Central memory CD8-positive, alpha-beta T cell (primary cell): ENCODE results near the gene F10.

Experiments used
- ATAC-seq: fragments of 150-1000 bp; cut with Tn5 transposase; replicated peaks from 2 replicates; pipeline ENCODE4 v1.10.0; 2022; ENCODE audit warnings: mild to moderate bottlenecking, moderate FRiP score, moderate number of reproducible peaks; ENCODE audit not compliant: poor library complexity, severe bottlenecking; ENCODE audit errors: extremely low read depth
- DNase-seq, 2 donors: peaks; one replicate each; pipeline ENCODE4 v3.0.0; 2021; ENCODE audit warnings: low spot score in 2 of 2
- H3K27ac Mint-ChIP-seq: one replicate; pipeline ENCODE4 v1.8.0; 2022; ENCODE audit warnings: low read depth, mild to moderate bottlenecking, moderate library complexity, mixed read lengths
- H3K27me3 Mint-ChIP-seq: one replicate; pipeline ENCODE4 v1.8.0; 2022; ENCODE audit warnings: mixed read lengths
- H3K36me3 Mint-ChIP-seq: one replicate; pipeline ENCODE4 v1.8.0; 2022; ENCODE audit warnings: mild to moderate bottlenecking, moderate library complexity, mixed read lengths; ENCODE audit not compliant: insufficient read depth
- H3K4me1 Mint-ChIP-seq: one replicate; pipeline ENCODE4 v1.8.0; 2022; ENCODE audit warnings: mixed read lengths
- H3K4me3 Mint-ChIP-seq: one replicate; pipeline ENCODE4 v1.8.0; 2022; ENCODE audit warnings: mild to moderate bottlenecking, moderate library complexity, mixed read lengths
- H3K9me3 Mint-ChIP-seq: one replicate; pipeline ENCODE4 v1.8.0; 2022; ENCODE audit warnings: mixed read lengths

F10 gene

DNA sequence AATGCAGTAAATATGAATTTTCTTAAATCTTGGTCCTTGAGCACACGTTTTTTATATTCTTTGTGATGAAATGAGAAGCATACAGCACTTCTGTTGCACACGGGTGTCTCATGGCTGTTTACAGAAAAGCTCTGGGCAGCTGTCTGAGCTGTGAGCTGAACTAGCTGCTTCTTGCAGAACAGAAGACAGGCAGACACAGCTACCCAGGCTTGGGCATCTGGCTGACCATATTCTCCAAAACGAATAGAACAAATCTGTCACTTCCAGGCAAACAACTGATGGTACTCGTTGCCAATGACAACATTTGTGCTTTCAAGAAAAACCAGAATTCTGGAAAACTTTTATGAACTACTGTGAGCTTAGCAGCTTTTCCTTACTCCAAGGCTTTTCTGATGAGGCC lies 69.7 kb downstream of the F10 start:
- Mint-ChIP-seq H3K4me3 (no peak overlapping the region), H3K27me3 (no peaks in the 10 kb centered on the region), H3K27ac (no peak overlapping the region), H3K4me1 (peaks cover 15% of the 10 kb centered on the region), H3K9me3 (no peaks in the 10 kb centered on the region), H3K36me3 (peaks cover 63% of the 10 kb centered on the region)
- ATAC-seq, result no peak
- DNase-seq, result no peak

DNA sequence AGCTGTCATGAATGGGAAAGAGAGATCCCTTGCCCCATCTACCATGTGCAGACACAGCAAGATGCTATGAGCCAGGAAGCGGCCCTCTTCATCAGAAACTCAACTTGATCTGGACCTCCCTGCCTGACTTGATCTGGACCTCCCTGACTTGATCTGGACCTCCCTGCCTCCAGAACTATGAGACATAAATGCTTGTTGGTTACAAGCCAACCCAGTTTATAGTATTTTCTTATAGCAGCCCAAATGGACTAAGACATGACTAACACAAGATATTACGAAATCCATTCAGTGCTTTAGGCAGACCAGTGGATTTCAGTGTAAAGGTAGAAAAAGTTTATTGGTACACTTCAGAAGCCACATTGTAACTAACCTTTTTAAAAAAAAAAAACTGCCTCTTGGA lies 70.3 kb downstream of the F10 start:
- Mint-ChIP-seq H3K4me1 (peaks cover 9% of the 10 kb centered on the region), H3K9me3 (no peaks in the 10 kb centered on the region), H3K36me3 (peaks cover 67% of the 10 kb centered on the region), H3K27me3 (no peaks in the 10 kb centered on the region), H3K4me3 (no peak overlapping the region), H3K27ac (no peak overlapping the region)
- ATAC-seq (no peak), DNase-seq (no peak)

DNA sequence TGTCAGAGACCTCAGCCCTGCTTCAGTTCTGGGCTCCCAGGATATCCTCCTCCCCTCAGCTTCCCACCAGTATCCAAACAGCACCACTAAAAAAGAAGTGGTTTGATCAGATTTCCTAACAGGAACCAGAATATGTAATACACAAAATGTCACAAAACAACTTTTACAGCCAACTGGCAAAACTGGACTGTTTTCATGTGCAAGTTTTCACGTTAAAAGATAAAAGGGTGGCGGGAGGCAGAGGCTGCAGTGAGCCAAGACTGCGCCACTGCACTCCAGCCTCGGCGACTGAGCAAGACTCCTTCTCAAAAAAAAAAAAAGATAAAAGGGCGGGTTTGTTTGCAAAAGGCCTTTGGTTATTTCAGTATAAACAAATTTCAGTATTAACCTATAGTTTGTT lies 72.8 kb downstream of the F10 start:
- Mint-ChIP-seq H3K27ac (no peak overlapping the region), H3K4me1 (no peaks in the 10 kb centered on the region), H3K27me3 (no peaks in the 10 kb centered on the region), H3K36me3 (peaks cover 58% of the 10 kb centered on the region), H3K9me3 (no peaks in the 10 kb centered on the region), H3K4me3 (no peak overlapping the region)
- ATAC-seq (no peak), DNase-seq (no peak)

DNA sequence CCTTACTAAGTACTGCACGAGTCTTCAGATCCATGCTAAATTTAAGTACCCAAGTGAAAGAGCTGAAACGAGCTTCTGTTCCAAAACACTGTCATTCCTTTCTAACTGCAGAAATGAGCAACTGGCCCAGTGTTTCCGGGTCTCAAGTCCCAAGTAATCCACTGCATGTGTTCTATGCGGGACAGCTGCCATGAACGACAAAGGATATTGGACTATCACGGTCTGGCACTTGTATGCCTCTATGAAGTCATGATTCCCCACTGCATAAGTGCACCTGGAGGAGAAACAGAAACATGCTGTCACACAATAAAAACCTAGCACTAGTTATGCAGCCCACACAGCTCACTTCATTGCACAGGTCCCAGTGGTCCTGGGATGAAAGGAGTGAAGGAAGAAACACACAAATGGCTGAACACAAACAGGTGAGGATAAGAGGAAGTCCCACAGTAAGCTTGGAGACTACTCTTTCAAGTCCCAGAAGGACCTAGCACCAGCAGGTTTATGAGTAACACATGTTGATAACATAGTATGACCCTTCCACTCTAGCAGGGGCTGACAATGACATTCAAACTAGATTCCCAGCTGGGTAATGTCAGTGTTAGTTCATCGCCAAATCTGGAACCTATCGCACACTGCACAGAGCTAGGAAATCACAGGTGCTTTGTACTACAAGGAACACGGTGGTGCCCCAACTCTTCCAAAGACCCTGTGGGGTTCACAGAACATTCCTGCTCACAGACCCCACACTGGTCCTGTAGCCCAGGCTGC lies 74.6 kb downstream of the F10 start:
- no peak overlapping the region for H3K27ac Mint-ChIP-seq
- no peaks in the 10 kb centered on the region for H3K27me3 Mint-ChIP-seq
- ATAC-seq, result no peak

More for the DNA sequence above, 74.6 kb downstream of the F10 start:
- H3K36me3 Mint-ChIP-seq, result peaks cover 55% of the 10 kb centered on the region
- DNase-seq, result no peak
- no peaks in the 10 kb centered on the region for H3K9me3 Mint-ChIP-seq
- peaks cover 2% of the 10 kb centered on the region for H3K4me1 Mint-ChIP-seq
- no peak overlapping the region for H3K4me3 Mint-ChIP-seq
